ENCODE results near the gene IL13RA1. TPM values are rescaled to one million over a fixed set of nuclear protein-coding genes. Genes with fewer than 3 reads are reported as not detected.
"Not testable (repeated sequence)": the region's sequence is repeated elsewhere in the genome, so short reads cannot be mapped to it uniquely, and the experiment has no call there.

IL13RA1 gene
- total RNA-seq, result 19.7 TPM
- long read RNA-seq, full-length matches to known transcripts, result 14 of 19 reads
- long read RNA-seq, partial matches to known transcripts, result 2 of 19 reads
- long read RNA-seq, other reads (novel, unspliced or antisense), result 3 of 19 reads

DNA sequence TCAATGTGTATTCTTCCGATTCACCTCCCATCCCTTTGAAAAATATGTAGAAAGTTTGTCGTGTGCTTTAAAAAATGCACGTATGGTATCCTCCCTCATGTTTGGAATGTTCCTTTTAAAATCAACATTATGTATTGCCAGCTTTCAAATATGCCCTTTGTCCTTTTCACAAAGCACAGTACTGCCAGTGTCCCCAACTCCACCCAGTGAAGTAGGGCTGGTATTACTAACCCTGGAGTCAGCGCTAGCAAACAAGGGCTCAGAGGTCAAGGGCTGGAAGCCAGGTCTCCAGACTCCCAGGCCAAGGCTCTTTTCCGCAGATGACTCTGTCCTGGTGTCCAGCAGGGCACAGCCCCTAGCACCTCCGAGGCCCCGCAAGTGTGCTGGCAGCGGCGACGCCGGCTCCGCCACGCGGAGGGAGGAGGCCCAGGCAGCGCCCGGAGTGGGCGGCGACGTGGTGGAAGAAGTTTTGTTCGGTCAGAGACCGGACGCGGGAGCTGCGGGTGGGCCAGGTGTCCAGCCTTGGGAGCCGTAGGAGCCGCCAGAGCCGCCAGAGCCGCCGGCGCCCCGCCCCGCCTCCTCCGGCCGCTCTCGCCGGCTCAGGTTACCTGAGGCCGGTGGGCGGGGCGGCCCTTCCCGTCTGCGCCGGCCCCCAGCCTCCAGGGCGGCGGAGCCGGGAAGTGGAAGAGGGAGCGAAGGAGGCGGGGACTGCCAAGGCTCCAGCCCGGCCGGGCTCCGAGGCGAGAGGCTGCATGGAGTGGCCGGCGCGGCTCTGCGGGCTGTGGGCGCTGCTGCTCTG, at the start of gene IL13RA1:
Gene IL13RA1, plus strand, starts transcription at position 720 of the 799 bp plus-strand sequence. Its CDS starts 33 bp downstream, at position 753.
- peak; percentile 91 for DNase-seq (ENCODE audit: missing footprints)
- ATAC-seq, result peak; percentile 97
- intact Hi-C loops (cut with DNase I), result no loop called here

DNA sequence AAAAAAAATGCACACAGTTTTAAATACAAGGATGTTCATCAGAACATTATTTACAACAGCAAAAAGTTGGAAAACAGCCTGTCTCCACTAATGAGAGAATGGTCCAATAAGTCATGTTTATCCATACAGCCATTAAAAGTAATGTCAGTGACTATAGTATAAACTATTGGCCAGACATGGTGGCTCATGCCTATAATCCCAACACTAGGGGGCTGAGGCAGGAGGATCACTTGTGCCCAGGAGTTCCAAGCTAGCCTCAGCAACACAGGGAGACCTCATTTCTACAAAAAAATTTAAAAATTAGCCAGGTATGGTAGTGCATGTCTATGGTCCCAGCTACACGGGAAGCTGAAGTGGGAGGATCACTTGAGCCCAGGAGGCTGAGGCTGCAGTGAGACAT, 48.1 kb upstream of the IL13RA1 start:
- no peak for ATAC-seq
- DNase-seq (ENCODE audit: missing footprints), result no peak
- intact Hi-C loops (cut with DNase I), result no loop called here

DNA sequence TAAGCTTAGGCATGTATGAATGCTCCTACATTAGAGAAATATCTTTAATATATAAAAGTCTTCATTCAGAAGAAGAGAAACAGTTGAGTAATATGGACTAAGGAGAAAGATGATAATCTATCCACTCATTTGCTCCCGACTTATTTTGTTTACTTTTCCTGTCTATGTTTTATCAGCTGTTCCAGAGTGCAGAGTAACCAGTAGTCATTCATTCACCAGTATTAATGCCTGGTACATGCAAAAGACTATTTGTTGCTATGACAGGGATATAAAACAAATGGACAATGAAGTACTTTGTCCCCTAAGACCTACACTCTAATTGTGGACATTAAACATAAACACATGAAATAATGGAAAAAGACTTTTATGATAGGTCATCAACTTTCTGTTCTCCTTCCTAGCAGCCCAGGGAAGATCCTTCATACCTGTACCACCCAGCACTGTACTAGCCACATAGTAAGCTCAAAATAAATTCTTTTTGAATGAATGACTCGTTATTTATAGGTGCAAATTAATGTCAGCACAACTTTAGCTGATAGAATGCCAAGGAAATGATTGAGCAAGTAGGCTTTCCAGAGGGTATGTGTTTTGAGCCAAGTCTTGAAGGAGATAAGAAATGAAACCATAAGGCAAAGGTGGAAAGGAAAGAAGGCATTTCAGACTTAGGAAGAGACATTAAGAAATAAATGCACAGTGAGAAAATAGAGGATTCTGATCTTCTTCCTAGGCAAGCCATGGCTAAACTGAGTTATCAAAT, 45.0 kb upstream of the IL13RA1 start:
- DNase-seq (ENCODE audit: missing footprints) (no peak), ATAC-seq (no peak)
- intact Hi-C loops (cut with DNase I), result no loop called here

DNA sequence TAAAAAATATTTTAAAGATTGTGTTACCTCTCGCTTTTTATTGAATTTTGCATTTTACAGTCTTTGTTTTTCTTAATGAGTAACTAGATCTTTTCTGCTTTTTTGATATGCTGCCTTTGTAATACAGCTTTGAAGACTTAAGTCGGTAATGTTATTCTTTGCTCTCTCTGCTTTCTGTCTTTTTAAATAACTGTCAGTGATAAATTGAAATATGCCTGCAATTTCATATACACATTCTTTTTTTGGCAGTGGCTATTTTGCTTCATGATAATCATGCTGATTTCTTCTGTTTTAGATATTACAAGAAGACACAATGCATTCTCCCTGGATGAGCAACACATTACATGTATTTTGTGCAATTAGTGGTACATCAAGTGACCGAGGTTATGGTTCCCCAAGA, 42.0 kb upstream of the IL13RA1 start:
- ATAC-seq (no peak), DNase-seq (ENCODE audit: missing footprints) (no peak)
- intact Hi-C loops (cut with DNase I), result no loop called here

DNA sequence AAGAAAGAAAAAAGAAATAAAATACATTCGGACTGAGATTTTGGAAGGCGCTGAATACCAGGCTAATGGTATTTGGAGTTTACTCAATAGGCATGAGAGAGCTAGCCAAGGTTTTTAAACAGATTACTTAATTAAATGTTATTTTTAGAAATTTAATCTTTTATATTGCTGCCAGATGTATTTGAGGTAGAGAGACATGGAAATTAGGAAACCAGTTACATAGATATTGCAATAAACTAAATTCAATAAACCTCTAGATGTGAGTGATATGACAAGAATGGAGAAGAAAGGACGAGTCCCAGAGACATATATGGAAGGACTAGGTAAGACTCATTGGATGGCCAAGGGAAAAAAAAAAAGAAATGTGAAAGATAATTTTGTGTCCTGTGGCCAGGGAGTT, 38.5 kb upstream of the IL13RA1 start:
- intact Hi-C loops (cut with DNase I), result no loop called here
- ATAC-seq (no peak), DNase-seq (ENCODE audit: missing footprints) (no peak)

DNA sequence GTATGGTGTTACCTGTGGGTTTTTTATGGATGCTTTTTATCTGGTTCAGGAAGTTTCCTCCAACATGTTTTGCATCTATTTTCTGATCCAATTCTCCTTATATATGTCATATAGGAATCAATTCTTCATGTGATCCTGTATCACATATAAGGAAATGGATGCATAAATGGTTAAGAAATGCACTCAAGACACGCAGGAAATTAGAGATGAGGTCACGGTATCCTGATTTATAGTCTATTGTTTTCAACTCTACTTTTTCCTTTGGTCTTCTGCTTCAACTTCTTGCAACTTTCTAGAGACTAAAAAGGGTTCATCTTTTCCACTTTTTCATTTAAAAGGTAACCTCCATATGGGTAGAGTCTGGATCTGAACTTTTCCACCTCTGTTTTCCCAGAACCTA, 33.6 kb upstream of the IL13RA1 start:
- DNase-seq (ENCODE audit: missing footprints) (no peak), ATAC-seq (no peak)
- intact Hi-C loops (cut with DNase I), result no loop called here

DNA sequence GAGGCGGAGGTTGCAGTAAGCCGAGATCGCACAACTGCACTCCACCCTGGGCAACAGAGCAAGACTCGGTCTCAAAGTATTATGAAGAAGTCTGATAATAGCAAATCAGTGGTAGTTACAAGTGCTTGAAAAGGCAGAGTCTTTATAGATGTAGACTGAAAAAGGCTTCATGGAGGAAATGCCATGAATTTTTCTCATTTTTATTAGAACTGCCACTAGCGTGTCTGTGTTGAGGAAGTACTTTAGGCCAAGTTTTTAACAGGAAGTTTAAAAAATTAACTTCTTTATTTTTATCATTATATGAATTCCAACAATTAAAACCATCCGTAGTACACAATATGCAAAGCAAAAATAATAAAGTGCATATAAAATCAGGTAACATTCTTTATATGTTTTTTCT, 32.8 kb upstream of the IL13RA1 start:
- intact Hi-C loops (cut with DNase I), result no loop called here
- ATAC-seq (no peak), DNase-seq (ENCODE audit: missing footprints) (no peak)

DNA sequence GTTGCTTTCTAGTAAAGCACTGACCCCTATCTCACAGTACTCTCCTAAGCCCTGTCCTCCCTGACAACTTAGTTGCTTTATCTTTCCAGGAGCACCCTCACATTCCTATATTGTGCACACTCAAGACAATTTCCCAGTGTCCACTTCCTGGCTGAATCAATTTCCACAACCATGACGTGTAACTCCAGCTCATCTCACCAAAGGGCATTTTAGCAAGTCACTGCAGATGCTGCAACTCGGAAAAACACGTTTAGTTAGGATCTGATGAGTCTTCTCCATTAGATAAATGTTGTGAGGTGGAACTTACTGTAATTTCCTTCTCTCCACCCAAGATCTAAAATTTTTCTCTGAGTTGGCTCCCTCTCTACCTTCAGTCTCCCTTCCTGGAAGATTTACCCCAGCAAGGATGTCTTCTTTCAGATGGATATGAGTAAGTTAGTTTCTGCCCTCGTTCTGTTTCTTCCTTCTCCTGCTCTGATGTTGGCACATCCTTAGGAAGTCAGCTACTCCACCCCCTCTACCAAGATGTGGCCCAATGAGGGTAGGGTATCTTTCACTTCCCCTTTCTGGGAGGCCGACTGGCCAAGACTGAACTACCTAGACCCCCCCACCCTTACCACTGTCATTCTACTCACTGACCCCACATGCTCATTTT, 28.8 kb upstream of the IL13RA1 start:
- no peak for ATAC-seq
- intact Hi-C loops (cut with DNase I), result no loop called here
- no peak for DNase-seq (ENCODE audit: missing footprints)

DNA sequence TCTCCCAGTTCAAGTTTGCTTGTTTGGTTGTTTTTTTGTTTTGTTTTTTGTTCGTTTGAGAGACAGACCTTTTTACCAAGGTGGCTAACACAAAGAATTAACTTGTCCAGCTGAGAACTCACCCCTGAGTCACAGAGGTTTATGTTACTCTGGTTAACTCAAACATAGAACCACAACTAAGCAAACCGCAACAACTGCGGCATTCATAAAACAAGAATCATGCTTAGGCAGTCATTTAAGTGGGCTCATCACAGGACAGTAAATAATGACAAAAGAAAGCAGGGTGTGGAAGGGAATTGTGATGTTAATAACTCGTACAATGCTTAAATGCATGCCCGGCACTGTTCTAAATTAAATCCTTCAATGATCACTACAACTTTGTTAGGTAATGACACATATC, 24.7 kb upstream of the IL13RA1 start:
- no peak for DNase-seq (ENCODE audit: missing footprints)
- intact Hi-C loops (cut with DNase I), result no loop called here
- ATAC-seq, result no peak

DNA sequence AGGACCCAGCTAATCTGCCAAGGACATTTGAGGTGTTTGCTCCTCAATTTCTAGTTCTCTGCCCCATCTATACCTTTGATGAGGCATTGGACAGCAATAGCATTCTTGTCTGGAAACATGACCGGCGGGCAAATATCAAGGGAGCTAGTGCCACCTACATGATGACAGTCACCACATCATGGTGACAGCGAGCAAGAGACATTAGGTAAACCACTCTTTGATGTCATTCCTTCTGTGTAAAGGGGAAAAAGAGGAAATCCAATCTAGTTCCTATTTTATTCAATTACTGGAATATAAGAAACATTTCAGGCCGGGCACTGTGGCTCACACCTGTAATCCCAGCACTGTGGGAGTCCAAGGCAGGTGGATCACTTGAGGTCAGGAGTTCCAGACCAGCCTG, 20.7 kb upstream of the IL13RA1 start:
- intact Hi-C loops (cut with DNase I), result no loop called here
- no peak for DNase-seq (ENCODE audit: missing footprints)

DNA sequence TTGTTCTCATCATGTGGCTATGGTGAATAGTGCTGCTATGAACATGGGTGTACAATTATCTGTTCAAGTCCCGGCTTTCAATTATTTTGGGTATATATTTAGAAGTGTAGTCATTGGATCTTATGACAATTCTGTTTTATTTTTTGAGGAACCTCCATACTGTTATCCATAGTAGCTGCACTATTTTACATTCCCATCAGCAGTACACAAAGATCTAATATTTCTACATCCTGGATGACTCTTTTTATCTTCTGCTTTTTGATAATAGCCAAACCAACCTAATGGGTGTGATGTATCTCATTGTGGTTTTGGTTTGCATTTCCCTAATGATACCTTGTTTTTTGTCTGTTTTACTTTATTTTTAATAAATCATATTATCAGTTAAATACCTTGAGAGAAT, 12.9 kb upstream of the IL13RA1 start:
- intact Hi-C loops (cut with DNase I), result no loop called here
- no peak for ATAC-seq
- DNase-seq (ENCODE audit: missing footprints), result no peak

More for the DNA sequence above, 20.7 kb upstream of the IL13RA1 start:
- no peak for ATAC-seq

DNA sequence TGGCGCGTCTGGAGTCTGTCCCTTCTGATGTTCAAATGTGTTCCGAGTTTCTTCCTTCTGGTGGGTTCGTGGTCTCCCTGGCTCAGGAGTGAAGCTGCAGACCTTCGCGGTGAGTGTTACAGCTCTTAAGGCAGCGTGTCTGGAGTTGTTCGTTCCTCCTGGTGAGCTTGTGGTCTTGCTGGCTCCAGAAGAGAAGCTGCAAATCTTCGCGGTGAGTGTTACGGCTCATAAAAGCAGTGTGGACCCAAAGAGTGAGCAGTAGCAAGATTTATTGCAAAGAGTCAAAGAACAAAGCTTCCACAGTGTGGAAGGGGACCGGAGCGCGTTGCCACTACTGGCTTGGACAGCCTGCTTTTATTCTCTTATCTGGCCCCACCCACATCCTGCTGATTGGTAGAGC, 11.5 kb upstream of the IL13RA1 start:
- ATAC-seq; DNase-seq (ENCODE audit: missing footprints); intact Hi-C loops (cut with DNase I): not testable (repeated sequence)

DNA sequence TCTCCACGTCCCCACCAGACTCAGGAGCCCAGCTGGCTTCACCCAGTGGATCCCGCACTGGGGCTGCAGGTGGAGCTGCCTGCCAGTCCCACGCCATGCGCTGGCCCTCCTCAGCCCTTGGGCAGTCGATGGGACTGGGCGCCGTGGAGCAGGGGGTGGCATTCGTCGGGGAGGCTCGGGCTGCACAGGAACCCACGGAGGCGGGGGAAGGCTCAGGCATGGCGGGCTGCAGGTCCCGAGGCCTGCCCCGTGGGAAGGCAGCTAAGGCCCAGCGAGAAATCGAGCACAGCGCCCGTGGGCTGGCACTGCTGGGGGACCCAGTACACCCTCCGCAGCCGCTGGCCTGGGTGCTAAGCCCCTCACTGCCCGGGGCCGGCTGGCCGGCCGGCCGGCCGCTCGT, 10.6 kb upstream of the IL13RA1 start:
- ATAC-seq; DNase-seq (ENCODE audit: missing footprints); intact Hi-C loops (cut with DNase I): not testable (repeated sequence)

DNA sequence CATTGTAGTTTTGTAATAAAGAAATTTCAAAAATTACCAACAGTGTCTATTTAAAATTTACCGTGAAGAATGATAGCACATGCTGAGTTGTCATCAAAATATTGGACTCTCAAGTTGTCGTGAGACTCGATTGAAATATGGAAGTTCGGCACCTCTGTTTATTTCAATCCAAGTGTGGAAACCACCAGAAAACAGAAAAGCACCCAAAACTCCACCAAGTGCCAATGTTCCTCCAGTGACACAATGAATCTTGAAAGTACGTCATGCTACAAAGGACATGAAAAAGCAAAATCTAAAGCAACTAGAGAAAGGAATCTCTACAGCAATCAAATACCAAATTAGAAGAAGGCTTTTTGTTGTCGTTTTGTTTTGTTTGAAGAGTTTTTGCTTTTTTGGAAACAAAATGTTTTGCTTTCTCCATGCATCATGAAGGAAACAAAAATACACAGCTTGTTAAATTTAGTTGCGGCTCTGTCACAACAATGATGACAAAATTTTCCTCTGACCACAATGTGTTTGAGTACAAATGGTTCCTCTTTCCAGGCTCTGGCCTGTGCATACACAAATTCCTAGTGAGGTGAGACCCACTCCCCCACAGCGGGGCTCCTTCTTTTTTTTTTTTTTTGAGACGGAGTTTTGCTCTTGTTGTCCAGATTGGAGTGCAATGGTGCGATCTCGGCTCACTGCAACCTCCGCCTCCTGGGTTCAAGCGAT, 9.6 kb upstream of the IL13RA1 start:
- ATAC-seq (peak; percentile 39), DNase-seq (ENCODE audit: missing footprints) (no peak)
- intact Hi-C loops (cut with DNase I), result no loop called here

DNA sequence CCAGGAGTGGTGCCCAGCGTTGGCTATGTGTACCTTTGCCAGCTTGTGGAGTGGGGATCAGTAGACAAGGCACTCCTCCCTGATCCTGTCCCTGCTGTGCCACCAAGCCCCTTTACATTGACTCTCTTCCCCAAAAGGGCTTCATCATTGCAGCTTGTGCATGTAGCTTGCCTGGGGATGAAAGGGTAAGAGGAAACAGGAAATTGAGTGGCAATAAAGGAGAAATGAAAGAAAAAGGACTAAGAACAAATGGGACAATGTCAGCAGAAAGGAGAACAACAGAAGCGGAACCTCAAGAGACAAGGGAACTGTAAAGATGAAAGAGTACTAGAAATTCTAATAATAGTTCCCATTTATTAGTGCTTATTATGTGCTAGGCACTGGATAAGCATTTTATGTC, 8.7 kb upstream of the IL13RA1 start:
- intact Hi-C loops (cut with DNase I), result no loop called here
- peak; percentile 23 for ATAC-seq
- DNase-seq (ENCODE audit: missing footprints), result no peak

DNA sequence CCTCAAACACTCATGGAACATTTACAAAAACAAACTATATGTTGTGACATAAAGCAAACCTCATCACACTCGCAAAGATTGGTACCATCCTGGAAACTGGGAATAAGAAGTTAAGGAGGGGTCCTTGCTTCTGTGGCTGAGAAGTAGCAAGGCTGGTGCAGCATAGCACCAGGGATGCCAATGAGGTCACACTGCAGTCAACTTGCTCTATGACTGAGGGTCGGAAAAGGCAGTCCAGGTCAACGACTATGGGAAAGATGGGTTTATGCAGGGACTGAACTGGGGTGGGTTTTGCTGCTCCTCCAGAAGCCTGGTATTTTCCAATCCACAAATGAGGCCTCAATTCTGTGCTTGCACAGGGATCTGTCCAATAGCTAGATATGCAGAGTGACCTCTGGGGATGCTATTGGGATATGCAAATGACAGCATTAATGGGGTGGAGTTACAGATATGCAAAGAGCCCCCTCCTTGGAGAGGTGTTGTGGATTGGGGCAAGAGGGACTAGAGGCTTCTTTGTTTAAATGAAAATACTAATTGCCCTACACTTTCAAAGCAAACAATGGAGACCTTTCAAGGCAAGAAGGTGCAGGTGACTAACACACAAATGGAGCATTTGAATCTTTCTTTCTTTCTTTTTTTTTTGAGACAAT, 7.2 kb upstream of the IL13RA1 start:
- intact Hi-C loops (cut with DNase I), result no loop called here
- DNase-seq (ENCODE audit: missing footprints), result no peak
- no peak for ATAC-seq

DNA sequence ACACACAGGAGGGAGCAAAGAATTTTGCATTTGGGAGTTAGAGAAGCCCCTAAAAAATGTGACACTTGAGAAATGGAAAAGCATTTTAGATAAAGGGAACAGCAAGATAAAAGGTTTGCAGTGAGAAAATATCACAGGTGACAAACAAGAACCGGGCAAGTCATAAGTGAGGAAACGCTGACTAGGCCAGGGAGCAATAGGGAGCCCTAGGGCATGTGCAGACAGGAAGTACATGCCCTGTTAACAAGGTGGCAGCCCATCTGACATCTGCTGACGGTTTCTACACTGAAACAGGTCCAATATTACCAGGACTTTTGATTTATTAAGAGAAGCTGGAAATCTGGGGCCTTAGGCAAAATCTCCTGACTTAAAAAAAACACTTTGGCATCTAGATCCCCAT, 4.0 kb upstream of the IL13RA1 start:
- intact Hi-C loops (cut with DNase I), result no loop called here
- DNase-seq (ENCODE audit: missing footprints) (no peak), ATAC-seq (no peak)

DNA sequence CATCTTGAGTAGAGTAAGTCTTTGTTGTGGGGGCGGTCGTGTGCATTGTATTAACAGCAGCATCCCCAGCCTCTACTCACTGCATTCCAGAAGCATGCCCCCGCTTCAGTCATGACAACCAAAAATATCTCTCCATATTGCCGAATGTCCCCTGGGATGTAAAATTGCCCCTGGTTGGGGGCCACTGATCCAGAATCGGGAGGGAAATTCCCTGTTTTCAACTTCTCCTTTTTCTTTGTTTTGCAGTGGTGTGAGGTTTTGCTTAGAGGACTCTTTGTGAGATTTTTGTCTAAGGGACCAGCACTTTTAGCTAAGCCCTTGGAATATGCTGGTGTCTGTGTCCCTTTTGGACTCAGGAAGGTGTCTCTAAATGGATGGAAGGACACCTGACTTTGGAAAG, 3.0 kb upstream of the IL13RA1 start:
- ATAC-seq (no peak), DNase-seq (ENCODE audit: missing footprints) (no peak)
- intact Hi-C loops (cut with DNase I), result no loop called here

All from Right ventricle myocardium inferior (tissue), 1 donor.